HG03342 (cell line): ENCODE measurements around the gene FPGS.

ENCODE experiments used
- ATAC-seq: cut with Tn5 transposase; IDR thresholded peaks from one replicate; pipeline ENCODE4 v1.9.1; 2021; ENCODE audit warnings: mild to moderate bottlenecking, moderate library complexity; ENCODE audit not compliant: unreplicated experiment

The FPGS gene

DNA sequence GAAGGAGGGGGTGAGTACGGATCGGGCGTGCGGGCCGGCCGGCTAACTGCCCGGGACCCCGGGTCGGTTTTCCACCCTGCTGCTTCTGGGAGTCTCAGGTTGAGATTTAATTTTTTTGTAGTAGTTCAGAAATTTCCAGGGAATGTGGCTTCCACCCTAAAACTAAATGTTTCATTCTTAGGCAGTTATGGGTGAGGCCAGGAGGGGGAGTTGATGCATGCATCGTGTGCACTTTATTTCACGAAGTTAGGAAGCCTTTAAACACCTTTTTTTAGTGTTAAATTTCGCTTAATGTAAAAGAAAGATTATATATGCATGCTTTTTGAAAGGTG lies 15.9 kb upstream of the FPGS start:
- ATAC-seq, result no peak

- no peak for ATAC-seq
These were observed 14.2 kb upstream of the FPGS start for GRCh38 chr9:127788337-127789011.

- no peak for ATAC-seq
These were observed 13.5 kb upstream of the FPGS start for GRCh38 chr9:127789179-127789578.

GRCh38 chr9:127790094-127790855 lies 12.4 kb upstream of the FPGS start:
- ATAC-seq, result no peak

- ATAC-seq, result no peak
These were observed 11.6 kb upstream of the FPGS start for GRCh38 chr9:127791085-127791484.

DNA sequence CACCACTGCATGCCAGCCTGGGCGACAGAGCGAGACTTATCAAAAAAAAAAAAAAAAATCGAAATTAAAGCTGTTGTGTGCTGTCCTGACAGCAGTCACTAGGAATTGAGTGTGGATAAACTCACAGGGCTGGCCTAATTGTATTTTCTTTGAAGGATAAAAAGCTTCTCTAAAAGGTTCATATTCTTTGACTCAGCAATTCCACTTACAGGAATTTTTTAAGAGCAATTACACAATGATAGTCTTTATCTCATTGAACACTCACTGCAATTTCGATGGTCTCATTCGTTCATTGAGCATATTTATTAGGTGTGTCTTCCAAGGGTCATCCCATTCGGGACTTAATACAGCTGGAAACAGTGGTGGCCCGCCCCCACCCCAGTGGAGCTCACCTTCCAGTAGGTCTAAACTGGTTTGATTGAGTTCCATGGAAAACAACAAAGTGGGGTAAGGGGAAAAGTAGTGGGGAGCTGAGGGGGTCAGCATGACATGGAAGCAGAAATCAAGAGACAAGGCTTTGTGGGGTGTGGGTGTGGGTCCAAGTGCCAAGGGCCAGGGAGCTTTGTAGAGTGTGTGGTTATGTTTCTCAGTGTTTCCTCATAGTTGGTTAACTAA lies 10.2 kb upstream of the FPGS start:
- no peak for ATAC-seq

GRCh38 chr9:127793093-127793708 lies 9.5 kb upstream of the FPGS start:
- ATAC-seq, result no peak

DNA sequence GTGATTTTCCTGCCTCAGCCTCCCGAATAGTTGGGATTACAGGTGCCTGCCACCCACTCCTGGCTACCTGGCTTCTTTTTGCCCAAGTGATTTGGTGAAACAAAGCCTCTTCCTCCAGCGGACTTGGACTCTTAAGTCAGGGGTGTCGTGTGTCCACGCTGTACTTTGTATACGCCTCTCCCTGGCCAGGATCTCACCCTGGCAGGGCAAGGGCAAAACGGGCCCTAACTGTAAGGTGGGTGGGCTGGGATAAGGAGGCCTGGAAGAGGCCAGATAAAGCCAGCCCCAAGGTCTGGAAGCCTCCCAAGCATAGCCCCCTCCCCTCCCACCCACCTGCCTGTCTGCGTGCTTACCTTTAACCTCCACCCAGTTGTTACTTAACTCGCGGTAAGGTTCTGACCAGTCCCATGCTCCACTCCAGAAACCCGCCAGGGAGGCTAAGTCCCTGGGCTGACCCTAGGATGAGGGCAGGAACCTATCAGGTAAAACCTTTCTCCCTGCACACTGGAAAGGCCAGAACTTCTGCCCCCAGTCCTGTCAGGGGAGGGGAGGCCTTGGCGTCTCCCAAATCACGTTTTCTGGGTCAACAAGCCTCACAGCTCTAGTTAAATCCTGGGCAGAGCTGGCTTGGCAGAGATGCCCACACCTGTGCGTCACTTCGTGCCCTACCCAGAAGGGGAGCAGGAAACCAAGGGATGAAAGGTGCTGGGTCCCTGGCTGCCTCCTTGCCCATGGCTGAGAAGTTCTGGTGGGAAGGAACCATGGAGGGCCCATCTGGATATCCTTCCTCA lies 8.5 kb upstream of the FPGS start:
- no peak for ATAC-seq

DNA sequence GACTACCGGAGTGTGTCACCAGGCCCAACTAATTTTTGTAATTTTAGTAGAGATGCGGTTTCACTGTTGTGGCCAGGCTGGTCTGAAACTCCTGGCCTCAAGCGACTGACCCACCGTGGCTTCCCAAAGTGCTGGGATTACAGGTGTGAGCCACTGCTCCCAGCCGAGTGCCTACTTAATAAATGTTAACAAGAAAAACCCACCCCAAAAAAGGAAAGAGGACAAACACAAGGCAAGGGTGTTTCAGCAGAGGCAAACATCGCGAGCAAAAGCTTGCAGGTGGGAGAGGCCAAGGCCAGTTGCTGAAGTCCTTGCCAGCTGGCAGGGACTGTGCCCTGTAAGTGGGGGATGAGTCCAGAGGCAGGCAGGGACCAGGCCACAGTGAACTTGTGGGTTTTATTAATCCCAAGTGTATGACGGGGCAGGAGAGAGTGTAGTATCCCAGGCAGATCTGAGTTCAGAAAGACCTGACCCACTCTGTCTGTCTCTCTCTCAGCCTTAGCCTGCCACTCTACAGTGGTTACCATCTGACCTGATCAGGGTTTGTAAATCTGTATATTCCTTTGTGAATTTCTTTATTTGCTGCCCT lies 6.4 kb upstream of the FPGS start:
- ATAC-seq, result no peak

DNA sequence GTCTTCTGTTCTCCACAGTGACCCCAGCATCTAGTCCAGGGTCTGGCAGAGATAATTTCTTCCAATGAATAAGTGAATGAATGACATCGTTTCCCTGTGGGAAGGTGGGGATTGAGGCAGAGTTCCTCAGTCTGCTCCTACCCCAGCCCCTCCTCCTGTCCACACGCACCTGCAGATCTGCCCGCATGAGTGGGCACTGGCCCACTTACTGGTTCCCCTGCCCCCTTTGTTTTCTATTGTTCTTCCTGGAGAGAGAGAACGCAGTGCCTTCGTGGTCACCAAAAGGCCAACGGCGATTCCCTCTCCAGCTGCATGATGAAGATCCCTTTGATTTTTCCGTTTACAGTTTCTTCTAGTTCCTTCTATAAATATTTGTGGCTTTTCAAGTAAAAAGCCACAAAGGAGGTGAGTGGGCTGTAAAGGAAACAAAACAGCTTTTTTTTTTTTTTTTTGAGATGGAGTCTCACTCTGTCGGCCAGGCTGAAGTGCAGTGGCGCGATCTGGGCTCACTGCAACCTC lies 5.8 kb upstream of the FPGS start:
- ATAC-seq, result no peak

DNA sequence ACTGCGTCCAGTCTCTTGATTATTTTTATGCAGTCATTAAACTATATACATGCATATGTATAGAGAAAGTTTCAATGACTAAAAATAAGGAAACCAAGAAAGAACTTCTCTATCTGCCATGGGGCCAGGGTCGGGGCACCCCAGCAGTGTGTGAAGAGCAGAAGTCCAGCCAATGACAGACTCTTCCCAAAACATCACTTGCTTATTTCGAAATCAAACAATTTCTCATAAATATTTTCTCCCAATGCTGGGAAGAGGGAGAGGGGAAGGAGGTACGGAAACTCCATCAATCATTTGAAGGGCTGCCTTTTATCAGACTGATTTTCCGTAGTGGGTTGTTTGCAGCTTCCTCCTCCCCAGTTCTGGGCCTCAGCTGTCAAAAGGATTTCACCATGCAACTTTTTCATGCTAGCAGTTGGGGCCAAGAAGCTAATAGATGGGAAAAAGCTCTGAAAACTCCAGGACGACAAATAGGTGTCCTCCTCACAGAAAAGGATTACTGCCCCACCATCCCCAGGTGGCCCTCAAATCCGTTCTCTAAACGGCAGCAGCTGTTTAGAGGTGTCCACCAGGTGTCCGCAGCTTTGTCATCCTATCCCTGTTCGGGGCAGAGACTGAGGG lies 617 bp upstream of the FPGS start:
- peak; percentile 3 for ATAC-seq

DNA sequence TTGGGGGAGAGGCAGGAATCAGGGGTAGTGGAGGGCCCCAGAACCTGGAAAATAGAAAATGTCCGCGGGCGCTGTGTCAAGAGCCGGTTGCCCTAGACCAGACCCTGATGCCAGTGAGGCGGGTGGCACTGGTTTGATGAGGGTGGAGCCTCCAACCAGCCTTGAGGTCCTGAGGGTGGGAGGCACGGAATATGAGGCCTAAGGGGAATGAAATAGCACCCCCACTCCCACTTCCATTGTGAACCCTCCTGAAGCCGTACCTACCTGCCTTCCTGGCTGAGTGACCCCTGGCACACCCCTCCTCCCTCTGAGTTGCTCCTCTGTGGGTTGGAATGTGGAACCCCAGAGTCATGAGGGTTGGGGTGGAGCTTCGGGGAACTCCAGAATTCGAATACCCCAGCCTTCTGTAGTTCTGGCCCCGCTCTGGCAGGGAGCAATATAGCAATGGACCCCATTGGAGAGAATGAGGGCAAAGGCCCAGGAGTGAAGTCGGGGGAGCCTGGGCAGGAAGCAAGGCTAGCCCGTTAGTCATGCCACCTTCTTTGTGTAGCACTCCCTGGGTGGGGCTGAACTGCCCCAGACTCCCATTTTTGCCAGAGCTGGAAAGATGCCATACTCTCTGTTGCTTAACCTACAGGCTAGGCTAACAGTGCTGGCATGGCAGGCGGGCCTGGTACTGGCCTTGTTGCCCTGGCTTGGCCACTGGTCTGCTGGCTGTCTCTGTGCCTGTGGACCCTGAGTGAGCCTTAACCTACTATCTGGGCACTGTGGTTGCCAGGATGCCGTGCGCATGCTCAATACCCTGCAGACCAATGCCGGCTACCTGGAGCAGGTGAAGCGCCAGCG lies 1.0 kb downstream of the FPGS start:
- no peak for ATAC-seq

GRCh38 chr9:127805620-127806019 lies 2.9 kb downstream of the FPGS start:
- no peak for ATAC-seq

- ATAC-seq, result no peak
These were observed 4.2 kb downstream of the FPGS start for GRCh38 chr9:127806871-127807270.

DNA sequence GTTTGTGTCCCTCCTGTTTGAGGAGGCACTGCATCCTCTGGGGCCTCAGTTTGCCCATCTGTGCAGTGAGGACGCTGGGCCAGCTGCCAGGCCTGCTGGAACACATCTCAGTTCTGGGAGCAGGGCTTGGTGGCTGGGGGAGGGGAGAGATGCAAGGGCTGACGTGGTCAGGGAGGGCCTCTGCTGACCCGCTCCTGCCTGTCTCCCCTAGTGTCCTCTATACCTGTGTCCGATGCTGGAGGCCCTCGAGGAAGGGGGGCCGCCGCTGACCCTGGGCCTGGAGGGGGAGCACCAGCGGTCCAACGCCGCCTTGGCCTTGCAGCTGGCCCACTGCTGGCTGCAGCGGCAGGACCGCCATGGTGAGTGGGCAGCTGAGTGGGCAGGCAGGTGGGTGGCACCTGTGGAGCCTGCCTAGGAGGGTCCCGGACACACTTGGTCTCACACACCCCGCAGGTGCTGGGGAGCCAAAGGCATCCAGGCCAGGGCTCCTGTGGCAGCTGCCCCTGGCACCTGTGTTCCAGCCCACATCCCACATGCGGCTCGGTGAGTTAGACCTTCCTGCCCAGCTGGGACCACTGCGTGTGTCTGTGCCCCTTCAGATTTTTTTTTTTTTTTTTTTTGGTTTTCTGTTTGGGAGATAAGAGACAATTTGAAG lies 5.8 kb downstream of the FPGS start:
- no peak for ATAC-seq

GRCh38 chr9:127809002-127809539 lies 6.4 kb downstream of the FPGS start:
- ATAC-seq, result no peak

- ATAC-seq, result no peak
These were observed 7.1 kb downstream of the FPGS start for GRCh38 chr9:127809540-127810377.
